NCI-H1694 (cell line): ENCODE data around the gene ABCC2.
"Not testable (repeated sequence)": the region's sequence is repeated elsewhere in the genome, so short reads cannot be mapped to it uniquely, and the experiment has no call there.

Experiments used
- DNase-seq: peaks from one replicate; lab custom pipeline; 2025; lab: John Stamatoyannopoulos, UW

ABCC2 gene

DNA sequence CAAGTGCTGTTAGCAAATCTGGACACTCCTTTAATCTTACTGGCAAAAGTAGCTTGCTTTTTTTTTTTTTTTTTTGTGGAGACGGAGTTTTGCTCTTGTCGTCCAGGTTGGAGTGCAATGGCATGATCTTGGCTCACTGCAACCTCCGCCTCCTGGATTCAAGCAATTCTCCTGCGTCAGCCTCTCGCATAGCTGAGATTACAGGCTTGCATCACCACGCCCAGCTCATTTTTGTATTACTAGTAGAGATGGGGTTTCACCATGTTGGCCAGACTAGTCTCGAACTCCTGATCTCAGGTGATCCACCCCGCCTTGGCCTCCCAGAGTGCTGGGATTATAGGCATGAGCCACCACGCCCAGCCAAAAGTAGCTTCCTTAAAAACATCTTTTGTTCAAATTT is 112.6 kb downstream of the ABCC2 start:
- DNase-seq, result not testable (repeated sequence)

DNA sequence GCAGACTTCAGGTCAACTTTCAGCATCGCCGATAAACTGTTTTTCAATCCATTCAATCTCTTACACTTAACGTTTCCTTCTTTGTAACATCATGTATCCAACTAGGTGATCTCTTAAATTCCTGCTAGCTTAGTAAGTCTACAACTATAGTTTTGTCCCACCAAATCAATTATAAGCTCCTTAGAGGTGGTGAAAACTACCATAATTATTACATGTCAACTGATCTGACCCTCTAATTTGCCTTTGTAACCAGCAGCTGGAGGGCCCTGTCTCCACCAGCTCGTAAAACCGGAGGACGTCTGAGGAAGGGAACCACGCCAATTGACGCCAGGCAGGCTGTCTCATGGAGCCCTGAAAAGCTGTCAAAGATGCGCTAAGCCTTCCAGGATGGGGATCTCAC is 113.4 kb downstream of the ABCC2 start:
- DNase-seq, result no peak
